Activated naive CD4-positive, alpha-beta T cell treated with anti-CD3 and anti-CD28 coated beads, Interleukin-2, amount 50 U/mL, for 16 hours (primary cell): ENCODE data around the gene ANGPTL4.
"Not testable (repeated sequence)": the region's sequence is repeated elsewhere in the genome, so short reads cannot be mapped to it uniquely, and the experiment has no call there.

Experiments
- DNase-seq: peaks from one replicate; pipeline ENCODE4 v3.0.0-alpha.2; 2020

The ANGPTL4 gene

GRCh38 chr19:8391198-8392016 lies 27.5 kb downstream of the ANGPTL4 start:
- no peak for DNase-seq

- DNase-seq = no peak
These were observed 28.1 kb downstream of the ANGPTL4 start for GRCh38 chr19:8392017-8392591.

- no peak for DNase-seq
These were observed 29.4 kb downstream of the ANGPTL4 start for GRCh38 chr19:8393192-8393870.

- no peak for DNase-seq
These were observed 29.9 kb downstream of the ANGPTL4 start for GRCh38 chr19:8393871-8394250.

GRCh38 chr19:8395621-8396082 lies 31.7 kb downstream of the ANGPTL4 start:
- no peak for DNase-seq

- no peak for DNase-seq
These were observed 32.2 kb downstream of the ANGPTL4 start for GRCh38 chr19:8396185-8396562.

- DNase-seq = peak; percentile 73
These were observed 32.7 kb downstream of the ANGPTL4 start for GRCh38 chr19:8396563-8397203.

- no peak for DNase-seq
These were observed 33.3 kb downstream of the ANGPTL4 start for GRCh38 chr19:8397271-8397670.

GRCh38 chr19:8397746-8398310 lies 33.9 kb downstream of the ANGPTL4 start:
- no peak for DNase-seq

GRCh38 chr19:8398311-8398771 lies 34.4 kb downstream of the ANGPTL4 start:
- no peak for DNase-seq

GRCh38 chr19:8399681-8400188 lies 35.8 kb downstream of the ANGPTL4 start:
- DNase-seq = no peak

GRCh38 chr19:8401981-8402411 lies 38.0 kb downstream of the ANGPTL4 start:
- no peak for DNase-seq

GRCh38 chr19:8403098-8403819 lies 39.3 kb downstream of the ANGPTL4 start:
- DNase-seq = no peak

- no peak for DNase-seq
These were observed 39.8 kb downstream of the ANGPTL4 start for GRCh38 chr19:8403820-8404109.

- no peak for DNase-seq
These were observed 40.6 kb downstream of the ANGPTL4 start for GRCh38 chr19:8404391-8405151.

- DNase-seq = not testable (repeated sequence)
These were observed 46.8 kb downstream of the ANGPTL4 start for GRCh38 chr19:8410718-8411117.

- DNase-seq = peak; percentile 96
These were observed 49.1 kb downstream of the ANGPTL4 start, which contains the start of gene MARCHF2 for GRCh38 chr19:8412783-8413628. Gene MARCHF2 (plus strand): TSS chr19:8413305. CDS start chr19:8421841, 8,536 bp downstream.

GRCh38 chr19:8413629-8413995 lies 49.7 kb downstream of the ANGPTL4 start:
- no peak for DNase-seq

- no peak for DNase-seq
These were observed 52.8 kb downstream of the ANGPTL4 start for GRCh38 chr19:8416796-8417195.
